Natural killer cell treated with Interleukin-12 subunit alpha and Interleukin-12 subunit beta and Interleukin-15 and Interleukin-18, amount 100 ng/mL, for 72 hours (primary cell): ENCODE data around the gene C19orf81. TPM values are rescaled to one million over a fixed set of nuclear protein-coding genes. Genes with fewer than 3 reads are reported as not detected.

Source experiments
- total RNA-seq, 2 donors: library from RNA; stranded (reverse); gene quantifications; one replicate each; pipeline ENCODE4 v1.2.3, GENCODE V29; 2022

The C19orf81 gene
- total RNA-seq, 2 donors from 2014 or later = not detected

Other genes with a start within 250 kb of the C19orf81 start
- gene SPIB, start 230.5 kb upstream of the C19orf81 start, total RNA-seq = 1 to 10 TPM in 1 of 2 donors, under 1 TPM in 1; 0.38 to 4.2 TPM
- under 1 TPM in 1 of 2 donors, not detected in 1; 0.50 TPM for gene MYBPC2, start 216.6 kb upstream of the C19orf81 start, total RNA-seq
- gene EMC10, start 172.9 kb upstream of the C19orf81 start, total RNA-seq = 100 to 1,000 TPM in 1 of 2 donors, 10 to 100 TPM in 1; 84.1 to 106 TPM
- 1 to 10 TPM in 1 of 2 donors, not detected in 1; 1.1 TPM for gene GARIN5A, start 172.6 kb upstream of the C19orf81 start, total RNA-seq
- gene JOSD2, start 138.3 kb upstream of the C19orf81 start, total RNA-seq = 10 to 100 TPM; 39.8 to 46.0 TPM
- not detected for gene ASPDH, start 135.5 kb upstream of the C19orf81 start, total RNA-seq
- not detected for gene LRRC4B, start 81.0 kb upstream of the C19orf81 start, total RNA-seq
- gene SYT3, start 9.6 kb upstream of the C19orf81 start, total RNA-seq = not detected
- gene SHANK1, start 70.4 kb downstream of the C19orf81 start, total RNA-seq = not detected
- gene CLEC11A, start 73.9 kb downstream of the C19orf81 start, total RNA-seq = 1 to 10 TPM; 1.1 to 1.2 TPM
- not detected for gene GPR32, start 121.0 kb downstream of the C19orf81 start, total RNA-seq
- not detected for gene ACP4, start 141.0 kb downstream of the C19orf81 start, total RNA-seq
- not detected for gene KLK1, start 174.3 kb downstream of the C19orf81 start, total RNA-seq
- gene KLK15, start 184.1 kb downstream of the C19orf81 start, total RNA-seq = not detected
- gene KLK3, start 205.5 kb downstream of the C19orf81 start, total RNA-seq = not detected
- gene KLK2, start 224.0 kb downstream of the C19orf81 start, total RNA-seq = not detected